ENCODE results near the gene TMED1. TPM values are rescaled to one million over a fixed set of nuclear protein-coding genes. Genes with fewer than 3 reads are reported as not detected.

The TMED1 gene
- total and polyA plus RNA-seq, 2 of the 13 experiments (the other 11 are each of a cell fraction or from before 2014, with no cell fraction given) = 48.3 to 51.8 TPM

GRCh38 chr19:10811391-10812111, 24.5 kb downstream of the TMED1 start (continued):
- TF ChIP-seq ZNF574 (CRISPR knock-in tag; IDR thresholded peaks at IDR 0.05) = no peak
- TF ChIP-seq ZNF335 (CRISPR knock-in tag; IDR thresholded peaks at IDR 0.05) = no peak
- no peak for TF ChIP-seq ZNF280B (CRISPR knock-in tag; IDR thresholded peaks at IDR 0.05; ENCODE audit: borderline replicate concordance)
- no peak for TF ChIP-seq ZNF512B (CRISPR knock-in tag; IDR thresholded peaks at IDR 0.05; ENCODE audit: borderline replicate concordance)
- peak; percentile 46 for TF ChIP-seq HOXA3 (CRISPR knock-in tag; IDR thresholded peaks at IDR 0.05)
- TF ChIP-seq FUBP1 (CRISPR knock-in tag; IDR thresholded peaks at IDR 0.05; ENCODE audit: borderline replicate concordance) = no peak
- no peak for TF ChIP-seq ZNF431 (CRISPR knock-in tag; IDR thresholded peaks at IDR 0.05; ENCODE audit: borderline replicate concordance, low read depth)
- 0 out of 2 replicates have a peak, but pooled peaks have one; percentile 21 for TF ChIP-seq ZNF740 (CRISPR knock-in tag; IDR thresholded peaks at IDR 0.05)
- TF ChIP-seq SYNCRIP (IDR thresholded peaks at IDR 0.05; ENCODE audit: insufficient read depth, low read depth, low read length) = no peak
- TF ChIP-seq UBTF (CRISPR knock-in tag; IDR thresholded peaks at IDR 0.05) = no peak
